ENCODE results near the gene TBXAS1.

TBXAS1 gene

DNA sequence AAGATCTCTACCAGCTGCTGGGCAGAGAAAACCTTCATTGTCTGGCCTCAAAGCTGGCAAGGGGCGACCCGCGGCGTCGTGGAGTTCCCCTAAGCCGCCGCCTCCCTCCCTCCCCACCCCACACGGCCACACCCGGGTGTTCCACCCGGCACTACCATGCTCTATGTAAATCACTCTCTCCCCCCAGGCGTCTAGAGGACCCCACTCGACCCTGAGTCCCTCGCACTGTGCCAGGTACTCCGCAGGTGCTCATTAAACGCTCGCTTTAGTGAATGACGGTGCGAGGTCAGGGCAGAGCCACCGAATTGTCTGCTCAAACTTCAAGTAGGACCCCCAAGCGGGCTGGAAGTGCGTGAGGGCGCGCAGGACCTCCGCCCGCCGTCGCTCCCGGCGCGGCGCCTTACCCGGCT lies 233.1 kb downstream of the TBXAS1 start:
- no peak for DNase-seq (ENCODE audit: low read depth)
- peak overlapping the region; percentile 65 for H3K4me3 ChIP-seq (ENCODE audit: low read depth, low read length)
- TF ChIP-seq, protein P1, sequence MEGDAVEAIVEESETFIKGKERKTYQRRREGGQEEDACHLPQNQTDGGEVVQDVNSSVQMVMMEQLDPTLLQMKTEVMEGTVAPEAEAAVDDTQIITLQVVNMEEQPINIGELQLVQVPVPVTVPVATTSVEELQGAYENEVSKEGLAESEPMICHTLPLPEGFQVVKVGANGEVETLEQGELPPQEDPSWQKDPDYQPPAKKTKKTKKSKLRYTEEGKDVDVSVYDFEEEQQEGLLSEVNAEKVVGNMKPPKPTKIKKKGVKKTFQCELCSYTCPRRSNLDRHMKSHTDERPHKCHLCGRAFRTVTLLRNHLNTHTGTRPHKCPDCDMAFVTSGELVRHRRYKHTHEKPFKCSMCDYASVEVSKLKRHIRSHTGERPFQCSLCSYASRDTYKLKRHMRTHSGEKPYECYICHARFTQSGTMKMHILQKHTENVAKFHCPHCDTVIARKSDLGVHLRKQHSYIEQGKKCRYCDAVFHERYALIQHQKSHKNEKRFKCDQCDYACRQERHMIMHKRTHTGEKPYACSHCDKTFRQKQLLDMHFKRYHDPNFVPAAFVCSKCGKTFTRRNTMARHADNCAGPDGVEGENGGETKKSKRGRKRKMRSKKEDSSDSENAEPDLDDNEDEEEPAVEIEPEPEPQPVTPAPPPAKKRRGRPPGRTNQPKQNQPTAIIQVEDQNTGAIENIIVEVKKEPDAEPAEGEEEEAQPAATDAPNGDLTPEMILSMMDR (IDR thresholded peaks at IDR 0.05; ENCODE audit: control insufficient read depth, extremely low read depth, insufficient read depth): no peak

DNA sequence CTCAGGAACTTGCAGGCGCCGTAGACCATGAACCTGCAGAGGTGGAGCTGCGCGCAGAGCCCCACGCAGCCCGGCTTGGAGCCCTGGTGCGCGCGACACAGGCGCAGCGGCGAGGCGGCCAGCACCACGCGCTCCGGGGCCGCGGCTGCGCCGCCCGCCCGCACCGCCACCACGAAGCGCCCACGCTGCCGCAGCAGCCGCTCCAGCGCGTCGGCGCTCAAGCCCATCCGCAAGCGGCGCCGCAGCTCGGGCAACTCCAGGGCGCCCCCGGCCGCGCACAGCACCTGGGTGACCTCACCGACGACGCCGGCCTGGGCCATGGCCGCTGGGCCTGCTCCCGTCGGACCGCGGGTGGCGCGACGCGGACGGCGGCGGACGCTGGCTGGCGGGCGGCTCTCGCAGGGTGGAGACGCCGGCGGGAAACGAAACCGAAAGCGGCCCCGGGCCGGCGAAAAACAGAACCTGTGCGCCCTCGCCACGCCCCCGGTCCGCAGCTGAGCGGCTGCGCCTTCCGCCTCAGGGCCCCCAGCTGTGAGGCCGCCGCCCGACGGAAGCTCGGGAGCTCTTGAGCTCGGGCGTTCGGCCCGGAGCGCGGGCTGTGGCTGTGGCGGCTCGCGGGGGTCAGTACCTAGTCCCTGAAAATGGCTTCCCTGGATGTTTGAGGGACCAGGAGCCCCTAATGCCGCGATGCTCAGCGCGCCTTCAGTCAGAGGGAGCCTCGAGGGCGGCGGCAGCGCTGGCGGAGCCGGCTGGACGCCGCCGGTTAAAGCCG lies 233.7 kb downstream of the TBXAS1 start, which contains the start of gene PARP12:
Gene PARP12 (minus strand): TSS at position 424 of the 772 bp plus-strand sequence. CDS start 104 bp downstream, at position 320.
- peak within 1 kb of the TSS; percentile 65 for H3K4me3 ChIP-seq (ENCODE audit: low read depth, low read length)
- peak; percentile 39 for DNase-seq (ENCODE audit: low read depth)
- TF ChIP-seq, protein P1 (IDR thresholded peaks at IDR 0.05; ENCODE audit: control insufficient read depth, extremely low read depth, insufficient read depth): peak; percentile 30; the same call in 1 of the 2 replicates

DNA sequence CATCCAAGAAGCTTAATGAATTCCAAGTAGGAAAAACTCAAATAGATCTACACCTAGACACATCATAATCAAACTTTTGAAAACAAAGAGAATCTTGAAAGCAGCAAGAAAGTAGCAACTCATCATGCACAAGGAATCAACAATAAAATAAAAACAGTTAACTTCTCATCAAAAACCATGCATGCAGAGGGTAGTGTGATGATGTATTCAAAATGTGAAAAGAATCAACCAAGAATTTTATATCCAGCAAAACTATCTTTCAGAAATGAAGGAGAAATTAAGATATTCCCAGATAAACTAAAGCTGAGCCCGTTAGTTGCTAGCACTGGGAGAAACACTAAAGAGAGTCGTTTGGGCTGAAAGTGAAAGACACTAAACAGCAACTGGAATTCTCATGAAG lies 238.0 kb downstream of the TBXAS1 start:
- no peak for DNase-seq (ENCODE audit: low read depth)
- H3K4me3 ChIP-seq (ENCODE audit: low read depth, low read length): no peak overlapping the region
- TF ChIP-seq, protein P1 (IDR thresholded peaks at IDR 0.05; ENCODE audit: control insufficient read depth, extremely low read depth, insufficient read depth): no peak

DNA sequence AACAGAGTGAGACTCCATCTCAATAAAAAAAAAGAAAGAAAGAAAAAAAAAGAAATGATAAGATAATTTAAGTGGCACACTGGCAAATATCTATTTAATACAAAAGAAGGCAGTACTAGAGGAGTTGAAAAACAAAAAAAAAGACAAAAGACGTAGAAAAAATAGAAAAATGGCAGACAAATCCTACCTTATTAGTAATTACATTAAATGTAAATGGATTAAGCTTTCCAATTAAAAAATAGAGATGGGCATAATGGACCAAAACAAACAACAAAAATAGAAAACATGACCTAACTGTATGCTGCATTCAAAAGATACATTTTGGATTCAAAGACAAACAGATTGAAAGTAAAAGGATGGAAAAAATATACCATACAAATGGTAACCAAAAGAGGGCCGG lies 239.0 kb downstream of the TBXAS1 start:
- TF ChIP-seq, protein P1 (IDR thresholded peaks at IDR 0.05; ENCODE audit: control insufficient read depth, extremely low read depth, insufficient read depth): no peak
- no peak overlapping the region for H3K4me3 ChIP-seq (ENCODE audit: low read depth, low read length)
- DNase-seq (ENCODE audit: low read depth): no peak

DNA sequence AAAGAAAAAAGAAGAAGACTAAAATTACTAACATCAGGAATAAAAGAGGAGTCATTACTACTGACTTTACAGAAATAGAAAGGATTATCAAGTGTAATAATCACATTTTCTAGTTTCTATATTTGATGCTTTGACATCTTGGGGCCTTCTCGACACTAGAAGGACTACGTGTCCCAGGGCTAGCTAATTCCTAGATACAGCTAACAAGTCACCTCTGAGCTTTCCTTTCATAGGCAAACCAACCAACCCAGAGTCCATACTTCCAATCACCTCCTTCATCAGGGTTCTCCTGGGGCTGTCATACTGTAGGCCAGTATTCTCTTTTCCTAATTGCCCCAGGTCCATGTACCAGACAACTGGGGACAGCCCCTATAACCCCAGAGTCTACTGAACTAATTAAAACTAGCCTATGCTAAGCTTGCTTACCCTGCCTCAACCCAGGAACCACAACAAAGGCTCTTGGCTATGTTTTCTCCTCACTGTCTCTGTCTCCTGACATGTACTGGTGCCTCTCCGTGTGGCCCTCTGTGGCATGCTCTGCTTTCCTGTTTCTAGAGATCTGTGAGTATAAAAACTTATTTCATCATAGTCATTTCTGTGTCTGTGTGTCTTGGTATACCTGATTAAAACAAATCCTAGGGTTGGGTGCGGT lies 240.4 kb downstream of the TBXAS1 start:
- TF ChIP-seq, protein P1 (IDR thresholded peaks at IDR 0.05; ENCODE audit: control insufficient read depth, extremely low read depth, insufficient read depth): no peak
- no peak for DNase-seq (ENCODE audit: low read depth)
- no peak overlapping the region for H3K4me3 ChIP-seq (ENCODE audit: low read depth, low read length)

All from LNCaP clone FGC (cell line).